Activated effector memory CD4-positive, alpha-beta T cell treated with Interleukin-2 at 50 U/mL for 16 hours (primary cell): ENCODE results near the gene NAA10.

Experiments used
- DNase-seq: peaks from one replicate; pipeline ENCODE4 v3.0.0-alpha.2; 2020

The NAA10 gene

GRCh38 chrX:153966841-153967535 lies 32.2 kb upstream of the NAA10 start:
- DNase-seq = no peak

GRCh38 chrX:153966283-153966688 lies 31.4 kb upstream of the NAA10 start:
- DNase-seq = no peak

- no peak for DNase-seq
Observed at GRCh38 chrX:153965406-153965805, 30.6 kb upstream of the NAA10 start.

DNA sequence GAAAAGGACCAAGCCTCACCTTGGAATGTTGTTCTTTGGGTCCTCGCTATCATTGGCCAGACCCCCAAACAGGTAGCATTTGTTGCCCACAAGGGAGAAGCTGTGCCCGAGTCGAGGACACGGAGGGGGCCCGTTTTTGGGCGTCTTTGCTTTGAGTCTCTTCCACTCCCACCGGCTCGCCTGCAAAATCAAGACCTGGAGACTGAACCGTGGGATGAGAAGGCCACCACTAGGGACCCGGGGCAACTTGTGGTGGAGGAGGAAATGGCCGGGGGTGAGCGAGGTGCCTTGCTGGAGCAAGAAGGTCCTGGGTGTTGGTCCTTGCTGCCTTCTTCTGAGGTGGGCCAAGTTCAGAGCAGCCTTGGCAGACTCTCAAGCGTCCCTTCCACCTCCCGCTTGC lies 29.3 kb upstream of the NAA10 start:
- DNase-seq = no peak

DNA sequence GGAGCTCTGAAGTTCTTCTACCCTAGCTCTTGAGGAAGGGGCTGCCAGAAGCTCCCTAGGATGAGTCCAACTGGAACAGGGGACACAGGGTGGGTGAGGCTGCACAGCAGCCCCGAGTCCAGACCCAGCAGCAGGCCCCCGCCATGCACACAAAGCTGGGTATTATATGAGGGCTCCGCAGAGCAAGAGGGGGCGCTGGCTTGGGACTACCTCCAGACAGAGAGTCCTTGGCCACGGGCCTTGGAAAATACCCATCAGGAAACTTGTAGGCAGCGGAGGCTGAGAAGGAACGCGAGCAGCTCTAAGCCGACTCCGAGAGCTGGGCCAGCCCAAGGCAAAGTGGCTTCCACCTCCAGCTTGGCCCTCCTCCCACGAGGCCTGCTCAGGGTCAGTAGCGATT lies 28.7 kb upstream of the NAA10 start:
- DNase-seq = no peak

DNA sequence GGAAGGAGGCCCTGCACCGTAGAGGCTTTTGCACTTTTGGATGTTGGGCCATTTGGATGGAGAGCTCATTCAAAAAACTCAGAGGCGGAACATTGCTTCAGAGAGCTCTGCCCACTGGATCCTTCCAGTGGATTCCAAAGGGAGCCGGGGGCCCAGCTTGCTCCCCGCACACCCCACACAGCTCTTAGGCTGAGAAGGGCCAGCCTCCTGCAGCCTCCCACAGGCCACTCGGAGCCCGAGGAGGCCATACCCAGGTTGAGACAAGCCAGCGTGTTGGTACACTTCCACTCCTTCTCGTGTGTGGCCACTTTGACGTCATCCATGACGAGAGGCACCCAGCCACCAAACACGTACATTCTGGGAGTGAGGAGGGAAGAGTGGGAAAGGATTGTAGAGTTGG lies 26.5 kb upstream of the NAA10 start:
- DNase-seq = no peak

GRCh38 chrX:153960786-153961185 lies 25.9 kb upstream of the NAA10 start:
- no peak for DNase-seq

GRCh38 chrX:153960077-153960476 lies 25.2 kb upstream of the NAA10 start:
- DNase-seq = no peak

DNA sequence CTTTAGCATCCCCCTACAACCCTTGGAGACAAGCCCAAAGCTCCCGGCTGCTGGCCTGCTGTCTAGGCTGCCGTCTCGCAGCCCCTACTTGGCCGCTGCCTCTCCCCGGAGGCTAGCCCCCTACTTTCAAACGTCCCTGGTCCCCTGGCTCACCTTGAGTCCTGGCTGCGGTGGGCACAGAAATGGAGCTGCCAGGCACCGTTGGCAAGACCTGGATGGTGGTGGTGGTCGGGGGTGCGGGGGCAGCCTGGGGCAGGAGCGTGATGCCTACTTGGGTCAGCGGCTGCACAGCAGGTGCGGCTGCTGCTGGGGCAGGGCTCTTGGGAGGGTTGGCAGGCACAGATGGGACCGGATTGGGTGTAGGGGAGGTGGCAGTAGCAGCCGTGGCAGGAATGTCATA lies 24.8 kb upstream of the NAA10 start:
- DNase-seq = no peak

DNA sequence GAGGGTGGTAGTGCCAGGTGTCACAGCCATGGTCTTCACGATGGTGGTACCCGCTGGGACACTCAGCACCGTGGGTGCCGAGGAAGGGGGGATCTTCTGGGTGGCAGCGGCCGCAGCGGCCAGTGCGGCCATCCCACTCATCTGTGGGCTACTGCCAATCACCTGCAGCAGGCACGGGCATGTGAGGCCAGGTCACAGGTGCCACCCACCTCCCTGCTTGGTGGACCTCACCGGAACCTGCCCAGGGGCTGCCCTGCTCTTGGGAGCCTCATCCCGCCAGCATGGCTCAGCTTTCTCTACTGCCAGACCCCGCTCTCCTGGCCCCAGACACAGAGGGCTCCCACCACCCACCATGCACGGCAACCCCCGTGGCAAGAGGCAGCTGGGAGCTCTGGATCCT lies 23.8 kb upstream of the NAA10 start:
- DNase-seq = no peak

- DNase-seq = no peak
Observed at GRCh38 chrX:153957224-153957623, 22.4 kb upstream of the NAA10 start.

GRCh38 chrX:153956044-153956907 lies 21.4 kb upstream of the NAA10 start:
- no peak for DNase-seq

GRCh38 chrX:153955228-153955732 lies 20.4 kb upstream of the NAA10 start:
- no peak for DNase-seq

- DNase-seq = no peak
Observed at GRCh38 chrX:153954558-153955227, 19.9 kb upstream of the NAA10 start.

- no peak for DNase-seq
Observed at GRCh38 chrX:153953892-153954557, 19.2 kb upstream of the NAA10 start.

DNA sequence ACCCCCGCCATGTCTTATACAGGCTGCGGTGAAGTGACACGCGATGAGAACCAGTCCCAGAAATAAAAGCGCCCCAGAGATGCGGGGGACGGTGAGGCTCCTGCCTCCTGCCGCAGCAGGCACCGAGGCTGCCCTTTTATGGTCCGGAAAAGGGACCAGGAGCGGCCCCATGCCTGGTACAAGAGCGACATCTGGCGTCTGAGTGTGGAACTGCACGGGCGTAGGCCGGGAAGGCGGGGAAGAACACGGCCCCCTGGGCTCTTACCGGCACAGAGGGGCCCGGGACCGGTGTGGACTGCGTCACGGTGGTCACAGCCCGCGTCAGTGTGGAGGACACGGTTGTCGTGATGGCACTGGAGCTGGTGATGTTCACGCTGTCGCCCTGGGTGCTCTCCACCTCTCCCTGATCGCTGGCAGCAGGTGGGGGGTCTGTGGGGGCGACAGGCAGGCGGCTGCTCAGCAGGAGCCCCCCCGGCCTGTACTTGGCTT lies 18.5 kb upstream of the NAA10 start:
- DNase-seq = peak; percentile 56

- DNase-seq = no peak
Observed at GRCh38 chrX:153952373-153953026, 17.7 kb upstream of the NAA10 start.

DNA sequence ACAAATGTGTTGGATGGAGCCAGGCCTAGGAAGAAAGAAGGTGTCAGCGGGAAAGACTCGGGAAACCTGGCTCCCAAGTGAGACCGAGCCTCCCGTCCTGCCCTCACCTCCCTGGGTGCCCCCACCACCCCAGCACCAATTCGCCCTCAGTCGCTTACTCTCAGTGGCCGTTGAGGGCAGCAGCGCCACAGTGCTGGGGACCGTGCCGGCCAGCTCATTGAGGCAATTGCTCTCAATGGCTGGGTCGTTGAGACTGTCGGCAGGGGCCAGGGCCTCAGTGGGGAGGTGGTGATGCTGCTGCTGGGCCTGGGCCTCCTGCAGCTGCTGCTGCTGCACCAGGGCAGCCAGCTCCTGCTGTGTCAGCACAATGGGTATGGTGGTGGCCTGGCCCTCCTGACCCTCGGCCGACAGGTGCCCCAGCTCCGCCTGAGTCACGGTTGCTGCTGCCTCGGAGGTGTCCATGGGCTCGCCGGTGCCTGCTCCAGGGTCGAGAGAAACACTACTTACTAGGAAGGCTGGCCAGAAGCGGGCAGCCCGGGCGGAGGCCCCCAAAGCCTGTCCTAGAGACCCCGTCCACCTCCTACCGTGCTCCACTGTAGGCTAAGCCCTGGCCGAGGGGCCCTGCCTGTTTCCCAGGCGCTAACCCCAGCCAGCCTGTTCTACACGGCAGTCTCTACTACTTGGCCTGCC lies 17.0 kb upstream of the NAA10 start:
- no peak for DNase-seq

DNA sequence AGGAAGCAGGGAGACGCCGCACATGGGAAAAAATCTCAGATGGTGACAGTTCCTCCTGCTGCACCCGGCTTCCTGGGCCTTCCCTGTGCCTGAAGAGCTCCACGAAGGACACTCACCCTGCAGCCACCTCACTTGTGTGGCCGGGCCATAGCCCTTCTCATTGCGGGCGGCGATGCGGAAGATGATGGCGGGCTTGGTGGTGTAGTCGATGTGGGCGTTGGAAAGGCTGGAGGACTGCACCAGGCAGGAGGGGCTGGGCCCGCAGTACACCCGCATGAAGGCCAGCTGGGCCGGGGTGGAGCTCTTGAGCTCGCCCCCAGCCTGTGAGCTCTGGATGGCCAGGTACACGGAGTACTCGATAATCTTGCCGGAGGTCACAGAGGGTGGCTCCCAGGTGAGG lies 15.3 kb upstream of the NAA10 start:
- DNase-seq = no peak

DNA sequence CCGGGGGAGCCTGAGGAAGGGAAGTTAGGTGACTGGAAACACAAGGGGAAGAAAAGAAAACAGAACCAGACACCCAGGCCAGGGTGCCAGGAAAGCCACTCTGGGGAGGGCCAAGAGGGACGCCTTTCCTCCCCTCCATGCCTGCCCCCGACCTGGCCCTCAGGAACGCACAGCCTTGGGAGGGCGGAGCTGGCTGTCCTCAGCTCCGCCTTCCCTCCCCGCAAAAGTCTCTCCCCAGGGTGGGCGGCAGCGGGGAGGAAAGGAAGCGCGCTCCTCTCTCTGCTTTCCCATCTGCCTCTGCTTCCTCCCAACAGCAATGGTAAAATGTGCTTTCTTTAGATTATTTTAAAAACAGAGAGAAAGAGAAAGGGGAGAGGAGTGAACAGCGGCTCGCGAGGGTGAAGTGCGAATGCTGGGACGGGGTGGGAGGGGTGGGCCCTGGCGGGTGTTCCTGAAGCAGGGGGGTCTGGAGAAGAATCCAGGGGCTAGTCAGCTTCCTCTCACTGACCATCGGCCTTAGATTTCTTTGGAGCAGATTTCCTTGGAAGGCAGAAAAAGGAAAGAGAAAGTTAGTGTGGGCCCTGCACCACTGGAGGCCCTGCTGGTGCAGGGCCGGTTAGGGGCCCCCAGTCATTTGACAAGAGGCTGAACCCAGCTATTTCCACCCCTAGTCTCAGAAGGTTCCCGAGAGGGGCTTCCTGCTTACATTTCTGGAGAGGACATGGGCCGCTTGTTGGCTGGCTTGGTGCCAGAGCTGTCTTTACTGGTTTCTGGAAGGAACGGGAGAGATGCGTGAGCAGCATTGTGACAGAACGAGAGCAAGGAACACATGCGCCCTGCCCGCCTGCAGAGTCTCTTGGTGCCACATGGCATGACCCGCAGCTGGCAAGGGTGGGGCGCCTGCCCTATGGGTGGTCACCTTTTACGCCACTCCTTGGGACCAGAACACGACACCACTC lies 14.3 kb upstream of the NAA10 start:
- DNase-seq = no peak
